Renal pelvis (tissue), 12 donors: ENCODE results near the gene SORCS2. TPM values are rescaled to one million over a fixed set of nuclear protein-coding genes. Genes with fewer than 3 reads are reported as not detected.

Source experiments
- DNase-seq: peaks from one replicate; pipeline ENCODE4 v3.0.0-alpha.2; 2013
- long read RNA-seq, 16 experiments: transcript quantifications; one replicate each; lab custom pipeline, GENCODE V29; 2026
- polyA plus RNA-seq, 3 donors: library from polyadenylated mRNA; unstranded; fragments of 120-200 nt; gene quantifications; one replicate each; pipeline ENCODE4 v1.2.1, GENCODE V29; 2013; ENCODE audit not compliant: insufficient read length in 3 of 3

SORCS2 gene
- 10 to 100 TPM in 2 of 3 donors, 1 to 10 TPM in 1; 5.2 to 11.7 (median 11.1) TPM for polyA plus RNA-seq
- long read RNA-seq, donor 1: 0 reads
- long read RNA-seq, donor 2, partial matches to known transcripts: 0 of 1 reads
- long read RNA-seq, donor 2, other reads (novel, unspliced or antisense): 0 of 1 reads
- long read RNA-seq, donor 3, partial matches to known transcripts: 0 of 1 reads
- long read RNA-seq, donor 3, other reads (novel, unspliced or antisense): 0 of 1 reads
- long read RNA-seq, donor 4: 0 reads
- long read RNA-seq, donor 5: 0 reads
- long read RNA-seq, donor 6: 0 reads
- long read RNA-seq, donor 7: 0 reads
- long read RNA-seq, donor 8, partial matches to known transcripts: 0 of 1 reads
- long read RNA-seq, donor 8, other reads (novel, unspliced or antisense): 0 of 1 reads
- long read RNA-seq, donor 9: 0 reads
- long read RNA-seq, donor 10: 0 reads
- long read RNA-seq, donor 11: 0 reads
- long read RNA-seq, donor 12: 0 reads
- long read RNA-seq, donor 13: 0 reads
- long read RNA-seq, donor 14: 0 reads
- long read RNA-seq, donor 15, partial matches to known transcripts: 0 of 1 reads
- long read RNA-seq, donor 15, other reads (novel, unspliced or antisense): 0 of 1 reads
- long read RNA-seq, donor 16: 0 reads

- DNase-seq: peak; percentile 66
These were observed at the start of gene SORCS2 for GRCh38 chr4:7192252-7193029. Gene SORCS2, plus strand, starts transcription at chr4:7192538.

GRCh38 chr4:7144374-7145290, 47.7 kb upstream of the SORCS2 start:
- DNase-seq: no peak

GRCh38 chr4:7145291-7145934, 46.9 kb upstream of the SORCS2 start:
- DNase-seq: no peak

GRCh38 chr4:7146059-7146785, 46.1 kb upstream of the SORCS2 start:
- no peak for DNase-seq

GRCh38 chr4:7146786-7147115, 45.6 kb upstream of the SORCS2 start:
- DNase-seq: no peak

GRCh38 chr4:7147261-7147660, 45.1 kb upstream of the SORCS2 start:
- no peak for DNase-seq

- no peak for DNase-seq
These were observed 44.6 kb upstream of the SORCS2 start for GRCh38 chr4:7147661-7148310.

GRCh38 chr4:7148337-7148736, 44.0 kb upstream of the SORCS2 start:
- no peak for DNase-seq

- DNase-seq: no peak
These were observed 42.2 kb upstream of the SORCS2 start for GRCh38 chr4:7150036-7150635.

GRCh38 chr4:7151668-7152227, 40.6 kb upstream of the SORCS2 start:
- DNase-seq: no peak

GRCh38 chr4:7153711-7154110, 38.6 kb upstream of the SORCS2 start:
- no peak for DNase-seq

- no peak for DNase-seq
These were observed 37.9 kb upstream of the SORCS2 start for GRCh38 chr4:7154351-7154981.

GRCh38 chr4:7155590-7156071, 36.7 kb upstream of the SORCS2 start:
- DNase-seq: no peak

GRCh38 chr4:7156328-7156727, 36.0 kb upstream of the SORCS2 start:
- DNase-seq: no peak

GRCh38 chr4:7156761-7157488, 35.4 kb upstream of the SORCS2 start:
- DNase-seq: no peak

GRCh38 chr4:7157666-7158065, 34.7 kb upstream of the SORCS2 start:
- DNase-seq: no peak

GRCh38 chr4:7158081-7158750, 34.1 kb upstream of the SORCS2 start:
- DNase-seq: no peak
